GM12878 (cell line): ENCODE data around the gene GON4L. TPM values are rescaled to one million over a fixed set of nuclear protein-coding genes. Genes with fewer than 3 reads are reported as not detected.

Experiments
- ATAC-seq: fragments of 200-7000 bp; cut with Tn5 transposase; 3 replicates; pipeline ENCODE4 v1.9.1; 2020; ENCODE audit warnings: mild to moderate bottlenecking, moderate library complexity
- BruUV-seq: library from RNA; stranded (reverse); fragments of 400-500 nt; replicated peaks from 2 replicates; lab custom pipeline; 2021; lab: Mats Ljungman, UMichigan
- CTCF ChIA-PET: fragments of 300-600 bp; sonication (Branson Sonifier 250); formaldehyde crosslinking; extraction: SDS; loops from one replicate; lab custom pipeline; 2021; ENCODE audit warnings: inconsistent platforms; lab: Yijun Ruan, JAX
- POLR2A ChIA-PET: fragments of 350-600 bp; formaldehyde crosslinking; extraction: SDS; loops from one replicate; lab custom pipeline; 2021; ENCODE audit warnings: inconsistent platforms; lab: Charles Lee
- RAD21 ChIA-PET: fragments of 300-600 bp; sonication (Branson Sonifier 250); formaldehyde crosslinking; loops from one replicate; lab custom pipeline; 2023; ENCODE audit warnings: antibody characterized with exemption; ENCODE audit not compliant: unreplicated experiment; lab: Charles Lee
- SMC1A ChIA-PET: fragments of 300-600 bp; sonication (Branson Sonifier 250); formaldehyde crosslinking; loops from one replicate; lab custom pipeline; 2023; ENCODE audit not compliant: unreplicated experiment, uncharacterized antibody; lab: Charles Lee
- DNase-seq: peaks from one replicate; pipeline ENCODE4 v3.0.0-alpha.2; 2011; ENCODE audit warnings: low read depth, low spot score
- FAIRE-seq: peaks from 3 replicates; lab custom pipeline; 2011; peaks lifted over from hg19 to GRCh38; lab: Jason Lieb, UNC
- H2AFZ ChIP-seq: 2 replicates; pipeline ENCODE4 v1.6.0; 2011; ENCODE audit warnings: low read depth, low read length, control low read depth; ENCODE audit not compliant: control insufficient read depth
- H3K27ac ChIP-seq: 2 replicates; pipeline ENCODE4 v1.5.1; 2011; ENCODE audit warnings: control low read depth; ENCODE audit not compliant: control insufficient read depth, insufficient read depth
- H3K27me3 ChIP-seq, 2 experiments: replicated peaks in 1 of 2; 2 replicates each; pipeline versions ENCODE4 v1.6.0 to v1.6.1; 2011; ENCODE audit warnings: low read length in 1 of 2; ENCODE audit not compliant: control insufficient read depth in 2 of 2, insufficient read depth in 2 of 2
- H3K36me3 ChIP-seq, 2 experiments: 2 replicates each; pipeline ENCODE4 v1.5.1; 2011; ENCODE audit warnings: low read length in 1 of 2; ENCODE audit not compliant: control insufficient read depth in 2 of 2, insufficient read depth in 2 of 2
- H3K4me1 ChIP-seq: 2 replicates; pipeline ENCODE4 v1.6.1; 2011; ENCODE audit warnings: mild to moderate bottlenecking, low read length, moderate library complexity, mixed read lengths; ENCODE audit not compliant: control insufficient read depth, insufficient read depth
- H3K4me2 ChIP-seq: 2 replicates; pipeline ENCODE4 v1.6.0; 2011; ENCODE audit warnings: control low read depth; ENCODE audit not compliant: control insufficient read depth, insufficient read depth
- H3K4me3 ChIP-seq: fragments of 200-600 bp; sonication (generic); 2 replicates; pipeline ENCODE4 v1.5.1; 2016
- H3K79me2 ChIP-seq: 2 replicates; pipeline ENCODE4 v1.6.0; 2011; ENCODE audit warnings: low read length; ENCODE audit not compliant: control insufficient read depth, insufficient read depth
- H3K9ac ChIP-seq: 2 replicates; pipeline ENCODE4 v1.8.0; 2011; ENCODE audit warnings: low read length, control low read depth, mixed read lengths; ENCODE audit not compliant: control insufficient read depth, insufficient read depth
- H3K9me3 ChIP-seq: replicated peaks from 3 replicates; pipeline ENCODE4 v1.5.1; 2011; ENCODE audit warnings: mild to moderate bottlenecking, low read length; ENCODE audit not compliant: control insufficient read depth, insufficient read depth
- H4K20me1 ChIP-seq: 2 replicates; pipeline ENCODE4 v1.6.0; 2011; ENCODE audit not compliant: control insufficient read depth, insufficient read depth
- BRCA1 ChIP-seq: IDR thresholded peaks from 2 replicates; pipeline ENCODE4 v1.6.1; 2011; ENCODE audit warnings: low read depth, low read length, improper control_type of control experiment
- CHD1 ChIP-seq: IDR thresholded peaks from 2 replicates; pipeline ENCODE4 v1.6.1; 2012; ENCODE audit warnings: low read depth, low read length, improper control_type of control experiment
- ESRRA ChIP-seq: IDR thresholded peaks from 2 replicates; pipeline ENCODE4 v1.6.1; 2012; ENCODE audit warnings: mild to moderate bottlenecking, low read length, improper control_type of control experiment
- HDGF ChIP-seq: fragments of 450-650 bp; IDR thresholded peaks from 2 replicates; pipeline ENCODE4 v1.6.1; 2016; ENCODE audit warnings: antibody characterized with exemption
- SMC3 ChIP-seq: IDR thresholded peaks from 2 replicates; pipeline ENCODE4 v1.6.1; 2011; ENCODE audit warnings: low read length, improper control_type of control experiment, borderline replicate concordance
- TAF1 ChIP-seq: IDR thresholded peaks from 2 replicates; pipeline ENCODE4 v1.6.1; 2011; ENCODE audit warnings: mild to moderate bottlenecking, low read depth, low read length, borderline replicate concordance
- TCF12 ChIP-seq: IDR thresholded peaks from 2 replicates; pipeline ENCODE4 v1.6.1; 2011; ENCODE audit warnings: low read depth, mild to moderate bottlenecking, low read length
- WGBS: methylation state at CpG from one replicate; pipeline ENCODE4 v1.1.6; 2016; ENCODE audit warnings: low lambda C conversion rate; ENCODE audit not compliant: insufficient replicate concordance, insufficient coverage; ENCODE audit errors: missing lambda C conversion rate; 5-methylcytosine and 5-hydroxymethylcytosine counted together
- in situ Hi-C: fragments of 300-500 bp; cut with MboI; formaldehyde crosslinking; loops from 9 replicates; pipeline ENCODE4 v1.14.3; 2018; ENCODE audit warnings: mixed read lengths
- intact Hi-C: fragments of 100-400 bp; cut with micrococcal nuclease; formaldehyde crosslinking; loops from one replicate; pipeline ENCODE4 v1.14.2; 2022; ENCODE audit not compliant: unreplicated experiment
- polyA plus RNA-seq, 11 experiments: library from polyadenylated mRNA; depleted of rRNA in 4 of 11; unstranded in 6 of 11; stranded (reverse) in 5 of 11; fragments of >200 nt; fragmentation: Nextera tagmentation in 4 of 11; fragmentation: Illumina TruSeq in 1 of 11; extraction: Ambion mirVana in 4 of 11; extraction: Trizol in 1 of 11; gene quantifications; 1 replicate in 1 of 11; 2 replicates in 10 of 11; pipeline versions ENCODE4 v1.2.1 to v1.2.3, GENCODE V29; 2011 to 2016; ENCODE audit warnings: inconsistent platforms in 2 of 11, missing spikeins in 2 of 11, low read depth in 1 of 11
- total RNA-seq, 4 experiments: library from RNA; depleted of rRNA in 3 of 4; stranded (reverse); fragments of >200 nt in 3 of 4; fragmentation: Illumina TruSeq in 1 of 4; extraction: Trizol in 1 of 4; gene quantifications; 2 replicates each; pipeline versions ENCODE4 v1.2.1 to v1.2.3, GENCODE V29; 2013 to 2021
- TF ChIP-seq, protein P1 (sequence below), 3 experiments: IDR thresholded peaks in 2 of 3; conservative IDR thresholded peaks in 1 of 3; 2 replicates each; pipeline ENCODE4 v1.5.1; 2011; ENCODE audit warnings: low read depth in 3 of 3, low read length in 3 of 3, mild to moderate bottlenecking in 3 of 3, control low read depth in 2 of 3, moderate library complexity in 2 of 3, inconsistent platforms in 1 of 3, mixed read lengths in 1 of 3; ENCODE audit not compliant: control insufficient read depth in 2 of 3, insufficient read depth in 1 of 3; ENCODE audit errors: extremely low read depth in 1 of 3
- TF ChIP-seq, protein P2 (sequence below): IDR thresholded peaks from 2 replicates; pipeline ENCODE4 v1.6.1; 2012; ENCODE audit warnings: low read depth, low read length, improper control_type of control experiment
- TF ChIP-seq, protein P3 (sequence below): IDR thresholded peaks from 2 replicates; pipeline ENCODE4 v1.6.1; 2011; ENCODE audit warnings: low read depth, low read length, improper control_type of control experiment, borderline replicate concordance
- TF ChIP-seq, protein P4 (sequence below): fragments of 450-650 bp; IDR thresholded peaks from 2 replicates; pipeline ENCODE4 v1.6.1; 2017; ENCODE audit warnings: mild to moderate bottlenecking, moderate library complexity
- TF ChIP-seq, protein P5 (sequence below): IDR thresholded peaks from 2 replicates; pipeline ENCODE4 v1.6.1; 2012; ENCODE audit warnings: low read length, inconsistent platforms

Gene GON4L
- total and polyA plus RNA-seq, 10 of the 15 experiments (the other 5 are each of a cell fraction or from before 2014, with no cell fraction given): 17.7 to 40.7 (median 28.0) TPM

DNA sequence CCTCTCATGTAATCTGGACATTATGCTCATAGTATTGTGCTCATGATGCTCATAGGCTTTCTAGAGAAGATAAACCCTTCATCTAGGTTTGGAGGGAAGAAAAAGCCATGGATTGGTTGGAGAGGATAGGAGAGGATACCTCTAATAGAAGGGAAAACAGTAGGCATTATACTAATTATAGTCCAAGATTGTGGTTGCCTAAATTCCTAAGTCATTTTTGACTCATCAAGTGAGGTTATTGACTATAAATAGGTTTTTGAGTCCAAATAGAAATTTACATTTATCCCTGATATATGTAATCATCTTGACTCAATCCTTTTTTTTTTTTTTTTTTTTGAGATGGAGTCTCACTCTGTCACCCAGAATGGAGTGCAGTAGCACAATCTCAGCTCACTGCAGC lies 7.4 kb upstream of the GON4L start (continued):
- TF ChIP-seq BRCA1 (no peak), CHD1 (no peak), TAF1 (no peak), ESRRA (no peak), SMC3 (no peak)
- TF ChIP-seq, protein P1, sequence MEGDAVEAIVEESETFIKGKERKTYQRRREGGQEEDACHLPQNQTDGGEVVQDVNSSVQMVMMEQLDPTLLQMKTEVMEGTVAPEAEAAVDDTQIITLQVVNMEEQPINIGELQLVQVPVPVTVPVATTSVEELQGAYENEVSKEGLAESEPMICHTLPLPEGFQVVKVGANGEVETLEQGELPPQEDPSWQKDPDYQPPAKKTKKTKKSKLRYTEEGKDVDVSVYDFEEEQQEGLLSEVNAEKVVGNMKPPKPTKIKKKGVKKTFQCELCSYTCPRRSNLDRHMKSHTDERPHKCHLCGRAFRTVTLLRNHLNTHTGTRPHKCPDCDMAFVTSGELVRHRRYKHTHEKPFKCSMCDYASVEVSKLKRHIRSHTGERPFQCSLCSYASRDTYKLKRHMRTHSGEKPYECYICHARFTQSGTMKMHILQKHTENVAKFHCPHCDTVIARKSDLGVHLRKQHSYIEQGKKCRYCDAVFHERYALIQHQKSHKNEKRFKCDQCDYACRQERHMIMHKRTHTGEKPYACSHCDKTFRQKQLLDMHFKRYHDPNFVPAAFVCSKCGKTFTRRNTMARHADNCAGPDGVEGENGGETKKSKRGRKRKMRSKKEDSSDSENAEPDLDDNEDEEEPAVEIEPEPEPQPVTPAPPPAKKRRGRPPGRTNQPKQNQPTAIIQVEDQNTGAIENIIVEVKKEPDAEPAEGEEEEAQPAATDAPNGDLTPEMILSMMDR (IDR thresholded peaks at IDR 0.05 in 2 of 3, conservative IDR thresholded peaks at IDR 0.05 in 1 of 3; ENCODE audit: control insufficient read depth in 2 of 3, extremely low read depth in 1 of 3, insufficient read depth in 1 of 3, low read depth in 3 of 3, low read length in 3 of 3): no peak
- TF ChIP-seq, protein P2, sequence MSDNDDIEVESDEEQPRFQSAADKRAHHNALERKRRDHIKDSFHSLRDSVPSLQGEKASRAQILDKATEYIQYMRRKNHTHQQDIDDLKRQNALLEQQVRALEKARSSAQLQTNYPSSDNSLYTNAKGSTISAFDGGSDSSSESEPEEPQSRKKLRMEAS: no peak
- TF ChIP-seq, all 136 proteins: peak for 0

DNA sequence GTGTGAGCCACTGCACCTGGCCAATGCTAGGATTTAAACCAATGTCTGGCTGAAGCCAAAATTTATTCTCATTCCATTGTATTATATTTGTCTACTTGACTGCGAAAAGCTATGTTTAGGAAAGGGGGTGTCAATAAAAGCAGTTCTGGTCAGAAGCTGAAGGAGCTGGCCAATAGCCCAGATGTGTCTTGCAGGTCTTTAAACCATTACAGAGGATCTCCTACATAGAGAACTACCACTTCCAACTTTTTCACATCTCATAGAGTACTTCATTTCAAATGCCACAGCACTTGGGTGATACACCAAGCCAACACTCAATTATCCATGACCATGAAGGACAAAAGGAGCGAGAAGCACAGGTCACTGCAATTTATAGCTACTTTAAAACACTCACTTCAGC lies 4.9 kb upstream of the GON4L start:
- H3K4me2 ChIP-seq: no peak overlapping the region
- H3K27me3 ChIP-seq: no peaks in the 10 kb centered on the region
- SMC1A ChIA-PET: interaction anchor here (0.9 to 6.6 kb wide), 11 partner anchors 9 to 202 kb away, joined by 3 to 29 read pairs (median 4); no protein-coding TSS in a partner anchor
- H3K36me3 ChIP-seq: no peaks in the 10 kb centered on the region
- H3K27ac ChIP-seq: no peak overlapping the region
- WGBS: 100% methylated on average over 2 of the region's 2 CpGs
- no peak overlapping the region for H3K4me3 ChIP-seq
- in situ Hi-C loops: no loop called here
- intact Hi-C loops: no loop called here
- no peak for FAIRE-seq
- H3K9me3 ChIP-seq: no peaks in the 10 kb centered on the region
- RAD21 ChIA-PET: interaction anchor here (1.0 to 2.3 kb wide), 2 partner anchors 20 to 152 kb away, joined by 3 to 11 read pairs; no protein-coding TSS in a partner anchor
- peaks cover 5% of the 10 kb centered on the region for H3K79me2 ChIP-seq
- H3K4me1 ChIP-seq: peaks cover 15% of the 10 kb centered on the region
- no TSS peak for BruUV-seq
- ATAC-seq: no peak
- H3K9ac ChIP-seq: no peak overlapping the region
- POLR2A ChIA-PET: interaction anchor here (0.5 to 4.3 kb wide), 8 partner anchors 8 to 119 kb away, joined by 3 to 22 read pairs (median 5); no protein-coding TSS in a partner anchor
- no peak overlapping the region for H2AFZ ChIP-seq
- DNase-seq: no peak
- CTCF ChIA-PET: interaction anchor here (0.9 to 1.6 kb wide), 6 partner anchors 11 to 128 kb away, joined by 3 to 5 read pairs (median 3); no protein-coding TSS in a partner anchor
- H4K20me1 ChIP-seq: no peaks in the 10 kb centered on the region
- TF ChIP-seq, protein P3, sequence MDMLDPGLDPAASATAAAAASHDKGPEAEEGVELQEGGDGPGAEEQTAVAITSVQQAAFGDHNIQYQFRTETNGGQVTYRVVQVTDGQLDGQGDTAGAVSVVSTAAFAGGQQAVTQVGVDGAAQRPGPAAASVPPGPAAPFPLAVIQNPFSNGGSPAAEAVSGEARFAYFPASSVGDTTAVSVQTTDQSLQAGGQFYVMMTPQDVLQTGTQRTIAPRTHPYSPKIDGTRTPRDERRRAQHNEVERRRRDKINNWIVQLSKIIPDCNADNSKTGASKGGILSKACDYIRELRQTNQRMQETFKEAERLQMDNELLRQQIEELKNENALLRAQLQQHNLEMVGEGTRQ: no peak
- no peak for TF ChIP-seq HDGF
- TF ChIP-seq, protein P4, sequence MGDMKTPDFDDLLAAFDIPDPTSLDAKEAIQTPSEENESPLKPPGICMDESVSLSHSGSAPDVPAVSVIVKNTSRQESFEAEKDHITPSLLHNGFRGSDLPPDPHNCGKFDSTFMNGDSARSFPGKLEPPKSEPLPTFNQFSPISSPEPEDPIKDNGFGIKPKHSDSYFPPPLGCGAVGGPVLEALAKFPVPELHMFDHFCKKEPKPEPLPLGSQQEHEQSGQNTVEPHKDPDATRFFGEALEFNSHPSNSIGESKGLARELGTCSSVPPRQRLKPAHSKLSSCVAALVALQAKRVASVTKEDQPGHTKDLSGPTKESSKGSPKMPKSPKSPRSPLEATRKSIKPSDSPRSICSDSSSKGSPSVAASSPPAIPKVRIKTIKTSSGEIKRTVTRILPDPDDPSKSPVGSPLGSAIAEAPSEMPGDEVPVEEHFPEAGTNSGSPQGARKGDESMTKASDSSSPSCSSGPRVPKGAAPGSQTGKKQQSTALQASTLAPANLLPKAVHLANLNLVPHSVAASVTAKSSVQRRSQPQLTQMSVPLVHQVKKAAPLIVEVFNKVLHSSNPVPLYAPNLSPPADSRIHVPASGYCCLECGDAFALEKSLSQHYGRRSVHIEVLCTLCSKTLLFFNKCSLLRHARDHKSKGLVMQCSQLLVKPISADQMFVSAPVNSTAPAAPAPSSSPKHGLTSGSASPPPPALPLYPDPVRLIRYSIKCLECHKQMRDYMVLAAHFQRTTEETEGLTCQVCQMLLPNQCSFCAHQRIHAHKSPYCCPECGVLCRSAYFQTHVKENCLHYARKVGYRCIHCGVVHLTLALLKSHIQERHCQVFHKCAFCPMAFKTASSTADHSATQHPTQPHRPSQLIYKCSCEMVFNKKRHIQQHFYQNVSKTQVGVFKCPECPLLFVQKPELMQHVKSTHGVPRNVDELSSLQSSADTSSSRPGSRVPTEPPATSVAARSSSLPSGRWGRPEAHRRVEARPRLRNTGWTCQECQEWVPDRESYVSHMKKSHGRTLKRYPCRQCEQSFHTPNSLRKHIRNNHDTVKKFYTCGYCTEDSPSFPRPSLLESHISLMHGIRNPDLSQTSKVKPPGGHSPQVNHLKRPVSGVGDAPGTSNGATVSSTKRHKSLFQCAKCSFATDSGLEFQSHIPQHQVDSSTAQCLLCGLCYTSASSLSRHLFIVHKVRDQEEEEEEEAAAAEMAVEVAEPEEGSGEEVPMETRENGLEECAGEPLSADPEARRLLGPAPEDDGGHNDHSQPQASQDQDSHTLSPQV: no peak
- TF ChIP-seq, protein P5, sequence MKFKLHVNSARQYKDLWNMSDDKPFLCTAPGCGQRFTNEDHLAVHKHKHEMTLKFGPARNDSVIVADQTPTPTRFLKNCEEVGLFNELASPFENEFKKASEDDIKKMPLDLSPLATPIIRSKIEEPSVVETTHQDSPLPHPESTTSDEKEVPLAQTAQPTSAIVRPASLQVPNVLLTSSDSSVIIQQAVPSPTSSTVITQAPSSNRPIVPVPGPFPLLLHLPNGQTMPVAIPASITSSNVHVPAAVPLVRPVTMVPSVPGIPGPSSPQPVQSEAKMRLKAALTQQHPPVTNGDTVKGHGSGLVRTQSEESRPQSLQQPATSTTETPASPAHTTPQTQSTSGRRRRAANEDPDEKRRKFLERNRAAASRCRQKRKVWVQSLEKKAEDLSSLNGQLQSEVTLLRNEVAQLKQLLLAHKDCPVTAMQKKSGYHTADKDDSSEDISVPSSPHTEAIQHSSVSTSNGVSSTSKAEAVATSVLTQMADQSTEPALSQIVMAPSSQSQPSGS: no peak
- no peak for TF ChIP-seq TCF12
